DMS153 treated with DMSO at 0.1 percent for 48 hours (cell line): ENCODE results near the gene UBXN2A.
A peak's percentile ranks its signal among the peaks of the same experiment; 100 is the strongest.
"Not testable (repeated sequence)": the region's sequence is repeated elsewhere in the genome, so short reads cannot be mapped to it uniquely, and the experiment has no call there.

ENCODE experiments used
- DNase-seq: peaks from one replicate; lab custom pipeline; 2025; ENCODE audit not compliant: unreplicated experiment; lab: John Stamatoyannopoulos, UW

UBXN2A gene

GRCh38 chr2:23940718-23941620 lies 706 bp downstream of the UBXN2A start:
- peak; percentile 40 for DNase-seq

- no peak for DNase-seq
These were observed 1.4 kb downstream of the UBXN2A start for GRCh38 chr2:23941644-23942043.

- no peak for DNase-seq
These were observed 3.4 kb downstream of the UBXN2A start for GRCh38 chr2:23943666-23944065.

- no peak for DNase-seq
These were observed 4.3 kb downstream of the UBXN2A start for GRCh38 chr2:23944527-23944926.

- DNase-seq, result no peak
These were observed 4.7 kb downstream of the UBXN2A start for GRCh38 chr2:23944976-23945375.

GRCh38 chr2:23947350-23947749 lies 7.1 kb downstream of the UBXN2A start:
- no peak for DNase-seq

GRCh38 chr2:23952558-23952957 lies 12.3 kb downstream of the UBXN2A start:
- not testable (repeated sequence) for DNase-seq

- DNase-seq, result no peak
These were observed 13.4 kb downstream of the UBXN2A start for GRCh38 chr2:23953625-23954024.

- no peak for DNase-seq
These were observed 14.2 kb downstream of the UBXN2A start for GRCh38 chr2:23954325-23955014.

GRCh38 chr2:23967846-23968245 lies 27.6 kb downstream of the UBXN2A start:
- DNase-seq, result no peak

- no peak for DNase-seq
These were observed 36.6 kb downstream of the UBXN2A start for GRCh38 chr2:23976883-23977282.

GRCh38 chr2:23988371-23988770 lies 48.1 kb downstream of the UBXN2A start:
- peak; percentile 7 for DNase-seq

- no peak for DNase-seq
These were observed 52.7 kb downstream of the UBXN2A start for GRCh38 chr2:23992931-23993330.

- DNase-seq, result no peak
These were observed 53.5 kb downstream of the UBXN2A start for GRCh38 chr2:23993736-23994269.

- DNase-seq, result no peak
These were observed 54.3 kb downstream of the UBXN2A start for GRCh38 chr2:23994567-23994966.

GRCh38 chr2:24007693-24008092 lies 67.4 kb downstream of the UBXN2A start:
- DNase-seq, result no peak

- no peak for DNase-seq
These were observed 68.6 kb downstream of the UBXN2A start for GRCh38 chr2:24008672-24009366.

GRCh38 chr2:24009367-24009679 lies 69.1 kb downstream of the UBXN2A start:
- no peak for DNase-seq

GRCh38 chr2:24009680-24010476 lies 69.6 kb downstream of the UBXN2A start, which contains the start of gene MFSD2B:
MFSD2B (plus strand) TSS chr2:24010085; CDS start chr2:24010097, 12 bp downstream.
- no peak for DNase-seq

GRCh38 chr2:24010477-24011249 lies 70.4 kb downstream of the UBXN2A start:
- no peak for DNase-seq
